SU-DHL-6 (cell line): ENCODE results near the gene SMURF1.

Experiments used
- CTCF ChIP-seq: fragments of 200-600 bp; sonication (generic); IDR thresholded peaks from one replicate; pipeline ENCODE4 v1.5.1; 2017; ENCODE audit warnings: antibody characterized with exemption, mild to moderate bottlenecking, low read length, moderate library complexity; ENCODE audit not compliant: insufficient read depth, poor library complexity, severe bottlenecking
- EZH2phosphoT487 ChIP-seq: fragments of 200-600 bp; sonication (generic), shearing (Covaris generic); conservative IDR thresholded peaks from 2 replicates; pipeline ENCODE4 v1.6.1; 2018; ENCODE audit warnings: mild to moderate bottlenecking, antibody characterized with exemption, low read length, moderate library complexity, mixed read lengths

GRCh38 chr7:99054781-99055180 is 89.1 kb downstream of the SMURF1 start:
- TF ChIP-seq CTCF = no peak
- no peak for TF ChIP-seq EZH2phosphoT487
